GM23338 (cell line): ENCODE results near the gene DYNLT2. TPM values are rescaled to one million over a fixed set of nuclear protein-coding genes. Genes with fewer than 3 reads are reported as not detected.

Experiments used
- ATAC-seq: fragments of 200-7000 bp; cut with Tn5 transposase; 3 replicates; pipeline ENCODE4 v1.9.1; 2020
- DNase-seq: peaks from one replicate; pipeline ENCODE4 v3.0.0-alpha.2; 2015; ENCODE audit warnings: low spot score
- H2AFZ ChIP-seq: fragments of 200-600 bp; sonication (generic); 2 replicates; pipeline ENCODE4 v1.8.0; 2016; ENCODE audit warnings: antibody characterized with exemption, mild to moderate bottlenecking, moderate library complexity
- H3F3A ChIP-seq: fragments of 200-600 bp; sonication (generic); replicated peaks from 2 replicates; pipeline ENCODE4 v1.8.0; 2017; ENCODE audit warnings: antibody characterized with exemption, mixed run types, low read depth
- H3K27ac ChIP-seq: fragments of 200-600 bp; sonication (generic); 2 replicates; pipeline ENCODE4 v1.6.1; 2016; ENCODE audit warnings: low read depth
- H3K27me3 ChIP-seq: fragments of 200-600 bp; sonication (generic); 2 replicates; pipeline ENCODE4 v1.8.0; 2016; ENCODE audit warnings: mild to moderate bottlenecking, mixed run types, moderate library complexity; ENCODE audit not compliant: insufficient read depth
- H3K36me3 ChIP-seq: fragments of 200-600 bp; sonication (generic); 2 replicates; pipeline ENCODE4 v1.8.0; 2016; ENCODE audit warnings: mild to moderate bottlenecking; ENCODE audit not compliant: insufficient read depth
- H3K4me1 ChIP-seq: fragments of 200-600 bp; sonication (generic); 2 replicates; pipeline ENCODE4 v1.8.0; 2016; ENCODE audit warnings: mild to moderate bottlenecking, moderate library complexity; ENCODE audit not compliant: insufficient read depth
- H3K4me2 ChIP-seq: fragments of 200-600 bp; sonication (generic); 2 replicates; pipeline ENCODE4 v1.7.1; 2017; ENCODE audit warnings: mixed run types
- H3K4me3 ChIP-seq: fragments of 200-600 bp; sonication (generic); 2 replicates; pipeline ENCODE4 v1.6.1; 2016; ENCODE audit warnings: mixed run types
- H3K79me2 ChIP-seq: fragments of 200-600 bp; sonication (generic); replicated peaks from 2 replicates; pipeline ENCODE4 v1.8.0; 2017; ENCODE audit warnings: mild to moderate bottlenecking; ENCODE audit not compliant: insufficient read depth
- H3K9me2 ChIP-seq: fragments of 200-600 bp; sonication (generic); 2 replicates; pipeline ENCODE4 v1.8.0; 2017; ENCODE audit not compliant: insufficient read depth
- H4K20me1 ChIP-seq: fragments of 200-600 bp; sonication (generic); replicated peaks from 2 replicates; pipeline ENCODE4 v1.8.0; 2017; ENCODE audit warnings: mild to moderate bottlenecking; ENCODE audit not compliant: insufficient read depth
- H3K27ac Mint-ChIP-seq: 2 replicates; pipeline ENCODE4 v1.8.0; 2020; ENCODE audit warnings: inconsistent platforms, mild to moderate bottlenecking, moderate library complexity, mixed read lengths
- H3K27me3 Mint-ChIP-seq: 3 replicates; pipeline ENCODE4 v1.8.0; 2022; ENCODE audit warnings: low read depth, mild to moderate bottlenecking, moderate library complexity, mixed read lengths, inconsistent platforms; ENCODE audit not compliant: insufficient read depth, poor library complexity
- H3K36me3 Mint-ChIP-seq: 3 replicates; pipeline ENCODE4 v1.8.0; 2021; ENCODE audit warnings: low read depth, mild to moderate bottlenecking, inconsistent platforms, moderate library complexity, mixed read lengths
- H3K4me1 Mint-ChIP-seq: 3 replicates; pipeline ENCODE4 v1.8.0; 2020; ENCODE audit warnings: mild to moderate bottlenecking, inconsistent platforms, mixed read lengths
- H3K4me3 Mint-ChIP-seq: 3 replicates; pipeline ENCODE4 v1.8.0; 2021; ENCODE audit warnings: moderate library complexity, mild to moderate bottlenecking, inconsistent platforms, mixed read lengths
- H3K9me3 Mint-ChIP-seq: 3 replicates; pipeline ENCODE4 v1.8.0; 2020; ENCODE audit warnings: moderate library complexity, mild to moderate bottlenecking, inconsistent platforms, mixed read lengths
- CREB1 ChIP-seq: fragments of 250-450 bp; sonication (Bioruptor Pico); IDR thresholded peaks from 2 replicates; pipeline ENCODE4 v1.5.0; 2020; ENCODE audit warnings: low read depth, mild to moderate bottlenecking, moderate library complexity
- CTCF ChIP-seq, 2 experiments: fragments of 200-600 bp in 1 of 2; sonication (generic) in 1 of 2; conservative IDR thresholded peaks; 2 replicates each; pipeline versions ENCODE4 v1.5.1 to v1.6.1; 2016 to 2017; ENCODE audit warnings: antibody characterized with exemption in 2 of 2, low read depth in 2 of 2, mild to moderate bottlenecking in 2 of 2, moderate library complexity in 1 of 2
- ETS1 ChIP-seq: IDR thresholded peaks from 2 replicates; pipeline ENCODE4 v1.6.1; 2016; ENCODE audit warnings: antibody characterized with exemption
- EZH2 ChIP-seq: fragments of 200-600 bp; sonication (generic); IDR thresholded peaks from one replicate; pipeline ENCODE4 v1.8.0; 2017; ENCODE audit warnings: antibody characterized with exemption, mild to moderate bottlenecking, low read depth; ENCODE audit not compliant: unreplicated experiment
- JUNB ChIP-seq: IDR thresholded peaks from one replicate; pipeline ENCODE4 v1.6.1; 2016; ENCODE audit warnings: antibody characterized with exemption; ENCODE audit not compliant: unreplicated experiment
- POLR2AphosphoS5 ChIP-seq: IDR thresholded peaks from 2 replicates; pipeline ENCODE4 v1.6.1; 2016; ENCODE audit warnings: antibody characterized with exemption, low read depth
- ZNF114 ChIP-seq: fragments of 250-450 bp; sonication (Bioruptor Pico); IDR thresholded peaks from 2 replicates; pipeline ENCODE4 v1.5.0; 2020; ENCODE audit warnings: mild to moderate bottlenecking, moderate library complexity
- ZNF331 ChIP-seq: fragments of 250-450 bp; sonication (Bioruptor Pico); IDR thresholded peaks from 2 replicates; pipeline ENCODE4 v1.5.0; 2020; ENCODE audit warnings: low read depth, mild to moderate bottlenecking, moderate library complexity
- polyA plus RNA-seq: library from polyadenylated mRNA; unstranded; fragments of >200 nt; fragmentation: Nextera tagmentation; extraction: Ambion mirVana; gene quantifications from 2 replicates; pipeline ENCODE4 v1.2.1, GENCODE V29; 2016
- total RNA-seq: library from RNA; depleted of rRNA; stranded (reverse); fragments of >200 nt; shearing (Covaris generic); gene quantifications from 2 replicates; pipeline ENCODE4 v1.2.3, GENCODE V29; 2014
- TF ChIP-seq, protein P1 (sequence below): fragments of 250-450 bp; sonication (Bioruptor Pico); IDR thresholded peaks from 2 replicates; pipeline ENCODE4 v1.5.0; 2020; ENCODE audit warnings: mild to moderate bottlenecking, moderate library complexity

DYNLT2 gene
- total and polyA plus RNA-seq, 2 experiments from 2014 or later = 2.8 to 4.4 TPM

- TF ChIP-seq CREB1 (CRISPR knock-in tag) (no peak), CTCF (conservative IDR thresholded peaks at IDR 0.05; ENCODE audit: low read depth in 2 of 2) (no peak), ETS1 (no peak), ZNF114 (no peak), POLR2AphosphoS5 (no peak), EZH2 (no peak), JUNB (no peak), ZNF331 (CRISPR knock-in tag) (no peak)
Measured at GRCh38 chr6:169787797-169788196, 36.4 kb upstream of the DYNLT2 start (continued).

DNA sequence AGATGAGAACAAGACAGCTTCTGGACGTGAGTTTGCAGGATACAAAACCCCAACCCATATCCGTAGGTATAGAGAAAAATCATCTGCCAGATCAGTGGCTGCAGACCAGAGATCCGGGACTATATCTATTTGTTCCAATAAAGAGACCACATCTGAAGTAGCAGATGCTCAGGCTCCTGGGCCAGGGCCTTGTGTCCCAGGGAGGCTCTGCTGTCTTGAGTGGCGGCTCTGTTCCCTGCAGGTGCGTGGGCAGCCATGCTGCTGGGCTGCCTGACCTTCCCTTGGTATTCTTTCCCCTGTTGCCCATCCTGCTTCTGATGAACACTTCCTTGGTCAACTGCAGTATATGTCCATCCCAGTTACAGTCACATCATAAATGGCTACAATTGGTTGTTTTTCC is 35.0 kb upstream of the DYNLT2 start:
- H3K27ac Mint-ChIP-seq = no peak overlapping the region
- Histone ChIP-seq H2AFZ (no peak overlapping the region), H3F3A (no peaks in the 10 kb centered on the region), H3K27ac (no peak overlapping the region), H3K36me3 (no peaks in the 10 kb centered on the region), H3K4me2 (no peak overlapping the region), H3K4me1 (no peaks in the 10 kb centered on the region), H4K20me1 (no peaks in the 10 kb centered on the region), H3K4me3 (no peak overlapping the region), H3K9me2 (no peaks in the 10 kb centered on the region), H3K27me3 (peaks cover 7% of the 10 kb centered on the region), H3K79me2 (no peaks in the 10 kb centered on the region)
- TF ChIP-seq POLR2AphosphoS5 (no peak), ZNF114 (no peak), JUNB (no peak), CREB1 (CRISPR knock-in tag) (no peak), ZNF331 (CRISPR knock-in tag) (no peak)
- TF ChIP-seq, protein P1, sequence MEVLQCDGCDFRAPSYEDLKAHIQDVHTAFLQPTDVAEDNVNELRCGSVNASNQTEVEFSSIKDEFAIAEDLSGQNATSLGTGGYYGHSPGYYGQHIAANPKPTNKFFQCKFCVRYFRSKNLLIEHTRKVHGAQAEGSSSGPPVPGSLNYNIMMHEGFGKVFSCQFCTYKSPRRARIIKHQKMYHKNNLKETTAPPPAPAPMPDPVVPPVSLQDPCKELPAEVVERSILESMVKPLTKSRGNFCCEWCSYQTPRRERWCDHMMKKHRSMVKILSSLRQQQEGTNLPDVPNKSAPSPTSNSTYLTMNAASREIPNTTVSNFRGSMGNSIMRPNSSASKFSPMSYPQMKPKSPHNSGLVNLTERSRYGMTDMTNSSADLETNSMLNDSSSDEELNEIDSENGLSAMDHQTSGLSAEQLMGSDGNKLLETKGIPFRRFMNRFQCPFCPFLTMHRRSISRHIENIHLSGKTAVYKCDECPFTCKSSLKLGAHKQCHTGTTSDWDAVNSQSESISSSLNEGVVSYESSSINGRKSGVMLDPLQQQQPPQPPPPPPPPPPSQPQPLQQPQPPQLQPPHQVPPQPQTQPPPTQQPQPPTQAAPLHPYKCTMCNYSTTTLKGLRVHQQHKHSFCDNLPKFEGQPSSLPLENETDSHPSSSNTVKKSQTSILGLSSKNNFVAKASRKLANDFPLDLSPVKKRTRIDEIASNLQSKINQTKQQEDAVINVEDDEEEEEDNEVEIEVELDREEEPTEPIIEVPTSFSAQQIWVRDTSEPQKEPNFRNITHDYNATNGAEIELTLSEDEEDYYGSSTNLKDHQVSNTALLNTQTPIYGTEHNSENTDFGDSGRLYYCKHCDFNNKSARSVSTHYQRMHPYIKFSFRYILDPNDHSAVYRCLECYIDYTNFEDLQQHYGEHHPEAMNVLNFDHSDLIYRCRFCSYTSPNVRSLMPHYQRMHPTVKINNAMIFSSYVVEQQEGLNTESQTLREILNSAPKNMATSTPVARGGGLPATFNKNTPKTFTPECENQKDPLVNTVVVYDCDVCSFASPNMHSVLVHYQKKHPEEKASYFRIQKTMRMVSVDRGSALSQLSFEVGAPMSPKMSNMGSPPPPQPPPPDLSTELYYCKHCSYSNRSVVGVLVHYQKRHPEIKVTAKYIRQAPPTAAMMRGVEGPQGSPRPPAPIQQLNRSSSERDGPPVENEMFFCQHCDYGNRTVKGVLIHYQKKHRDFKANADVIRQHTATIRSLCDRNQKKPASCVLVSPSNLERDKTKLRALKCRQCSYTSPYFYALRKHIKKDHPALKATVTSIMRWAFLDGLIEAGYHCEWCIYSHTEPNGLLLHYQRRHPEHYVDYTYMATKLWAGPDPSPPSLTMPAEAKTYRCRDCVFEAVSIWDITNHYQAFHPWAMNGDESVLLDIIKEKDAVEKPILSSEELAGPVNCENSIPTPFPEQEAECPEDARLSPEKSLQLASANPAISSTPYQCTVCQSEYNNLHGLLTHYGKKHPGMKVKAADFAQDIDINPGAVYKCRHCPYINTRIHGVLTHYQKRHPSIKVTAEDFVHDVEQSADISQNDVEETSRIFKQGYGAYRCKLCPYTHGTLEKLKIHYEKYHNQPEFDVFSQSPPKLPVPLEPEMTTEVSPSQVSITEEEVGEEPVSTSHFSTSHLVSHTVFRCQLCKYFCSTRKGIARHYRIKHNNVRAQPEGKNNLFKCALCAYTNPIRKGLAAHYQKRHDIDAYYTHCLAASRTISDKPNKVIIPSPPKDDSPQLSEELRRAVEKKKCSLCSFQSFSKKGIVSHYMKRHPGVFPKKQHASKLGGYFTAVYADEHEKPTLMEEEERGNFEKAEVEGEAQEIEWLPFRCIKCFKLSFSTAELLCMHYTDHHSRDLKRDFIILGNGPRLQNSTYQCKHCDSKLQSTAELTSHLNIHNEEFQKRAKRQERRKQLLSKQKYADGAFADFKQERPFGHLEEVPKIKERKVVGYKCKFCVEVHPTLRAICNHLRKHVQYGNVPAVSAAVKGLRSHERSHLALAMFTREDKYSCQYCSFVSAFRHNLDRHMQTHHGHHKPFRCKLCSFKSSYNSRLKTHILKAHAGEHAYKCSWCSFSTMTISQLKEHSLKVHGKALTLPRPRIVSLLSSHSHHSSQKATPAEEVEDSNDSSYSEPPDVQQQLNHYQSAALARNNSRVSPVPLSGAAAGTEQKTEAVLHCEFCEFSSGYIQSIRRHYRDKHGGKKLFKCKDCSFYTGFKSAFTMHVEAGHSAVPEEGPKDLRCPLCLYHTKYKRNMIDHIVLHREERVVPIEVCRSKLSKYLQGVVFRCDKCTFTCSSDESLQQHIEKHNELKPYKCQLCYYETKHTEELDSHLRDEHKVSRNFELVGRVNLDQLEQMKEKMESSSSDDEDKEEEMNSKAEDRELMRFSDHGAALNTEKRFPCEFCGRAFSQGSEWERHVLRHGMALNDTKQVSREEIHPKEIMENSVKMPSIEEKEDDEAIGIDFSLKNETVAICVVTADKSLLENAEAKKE (CRISPR knock-in tag) = no peak
- no peak overlapping the region for H3K4me3 Mint-ChIP-seq
- no peak for DNase-seq
- H3K27me3 Mint-ChIP-seq = peaks cover 20% of the 10 kb centered on the region
- no peak for ATAC-seq
- no peaks in the 10 kb centered on the region; the same call in 2 of the 3 replicates for H3K9me3 Mint-ChIP-seq
- peaks cover 15% of the 10 kb centered on the region; the same call in 2 of the 3 replicates for H3K36me3 Mint-ChIP-seq
- H3K4me1 Mint-ChIP-seq = peaks cover 10% of the 10 kb centered on the region
